ENCODE results near the gene PRKCQ.

DNA sequence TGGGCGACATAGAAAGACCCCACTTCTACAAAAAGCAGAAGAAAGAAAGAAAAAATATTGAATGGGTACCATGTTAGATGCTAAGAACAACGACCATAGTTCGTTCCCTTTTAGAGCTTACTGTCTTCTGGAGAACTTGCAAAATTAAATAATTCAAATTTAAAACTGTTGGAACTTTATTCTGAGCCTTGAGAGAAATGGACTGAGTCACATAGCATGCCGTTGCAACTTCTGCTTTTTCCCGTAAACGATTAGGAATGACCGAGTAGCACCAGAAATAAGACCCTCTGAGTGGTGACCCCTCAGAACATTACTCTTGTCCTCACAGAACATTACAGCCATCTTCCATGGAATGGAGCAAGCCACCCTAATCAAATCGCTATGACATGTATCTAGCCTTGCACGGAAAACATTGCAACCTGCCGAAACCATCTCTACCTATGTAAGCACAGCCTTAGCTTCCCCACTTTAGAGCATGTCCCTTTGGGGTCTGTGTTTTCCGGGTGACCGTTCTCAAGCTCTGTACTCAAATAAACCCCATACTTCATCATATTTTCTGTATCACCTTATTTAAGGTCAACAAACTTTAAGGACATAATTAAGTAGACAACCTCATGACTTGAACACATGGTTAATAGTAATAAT, 179.1 kb downstream of the PRKCQ start:
- TF ChIP-seq, protein P1, sequence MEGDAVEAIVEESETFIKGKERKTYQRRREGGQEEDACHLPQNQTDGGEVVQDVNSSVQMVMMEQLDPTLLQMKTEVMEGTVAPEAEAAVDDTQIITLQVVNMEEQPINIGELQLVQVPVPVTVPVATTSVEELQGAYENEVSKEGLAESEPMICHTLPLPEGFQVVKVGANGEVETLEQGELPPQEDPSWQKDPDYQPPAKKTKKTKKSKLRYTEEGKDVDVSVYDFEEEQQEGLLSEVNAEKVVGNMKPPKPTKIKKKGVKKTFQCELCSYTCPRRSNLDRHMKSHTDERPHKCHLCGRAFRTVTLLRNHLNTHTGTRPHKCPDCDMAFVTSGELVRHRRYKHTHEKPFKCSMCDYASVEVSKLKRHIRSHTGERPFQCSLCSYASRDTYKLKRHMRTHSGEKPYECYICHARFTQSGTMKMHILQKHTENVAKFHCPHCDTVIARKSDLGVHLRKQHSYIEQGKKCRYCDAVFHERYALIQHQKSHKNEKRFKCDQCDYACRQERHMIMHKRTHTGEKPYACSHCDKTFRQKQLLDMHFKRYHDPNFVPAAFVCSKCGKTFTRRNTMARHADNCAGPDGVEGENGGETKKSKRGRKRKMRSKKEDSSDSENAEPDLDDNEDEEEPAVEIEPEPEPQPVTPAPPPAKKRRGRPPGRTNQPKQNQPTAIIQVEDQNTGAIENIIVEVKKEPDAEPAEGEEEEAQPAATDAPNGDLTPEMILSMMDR (IDR thresholded peaks at IDR 0.05): no peak
- TF ChIP-seq POLR2A (IDR thresholded peaks at IDR 0.05): no peak
